Measurements from ENCODE around the gene EIF3I. TPM values are rescaled to one million over a fixed set of nuclear protein-coding genes. Genes with fewer than 3 reads are reported as not detected.

The EIF3I gene
- total and polyA plus RNA-seq, 2 of the 13 experiments (the other 11 are each of a cell fraction or from before 2014, with no cell fraction given) = 210 to 223 TPM

DNA sequence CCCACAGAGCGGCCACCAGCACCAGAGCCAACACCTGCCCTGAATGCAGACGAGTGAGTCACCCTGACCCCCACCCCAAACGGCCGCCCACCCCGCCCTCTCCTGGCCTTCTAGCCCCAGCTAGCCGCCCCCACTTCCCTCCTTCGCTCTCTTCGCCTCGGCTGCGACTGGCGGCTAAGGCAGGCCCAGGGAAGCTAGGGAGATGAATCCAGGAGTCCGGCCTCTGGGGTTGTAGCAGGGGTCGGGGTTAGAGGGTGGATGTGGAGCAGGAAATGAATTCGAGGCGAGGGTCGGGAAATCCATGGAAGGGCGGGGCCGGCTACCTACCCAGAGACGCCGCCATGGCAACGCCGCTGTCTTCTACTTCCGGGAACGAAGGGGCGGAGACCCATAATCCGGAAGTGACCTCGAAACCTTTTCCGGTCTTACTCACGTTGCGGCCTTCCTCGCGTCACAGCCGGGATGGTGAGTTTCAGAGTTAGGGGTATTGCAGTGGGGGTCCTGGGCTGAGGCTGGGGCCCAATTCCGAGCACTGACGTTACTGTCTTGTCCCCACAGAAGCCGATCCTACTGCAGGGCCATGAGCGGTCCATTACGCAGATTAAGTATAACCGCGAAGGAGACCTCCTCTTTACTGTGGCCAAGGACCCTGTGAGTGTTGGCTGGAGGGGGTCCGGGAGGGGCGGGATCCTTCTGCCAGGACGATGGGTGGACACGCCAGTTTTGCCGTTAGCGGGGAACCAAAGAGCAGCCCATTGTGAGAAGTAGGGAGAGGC is at the start of gene EIF3I, which contains the start of gene TMEM234 (continued):
- TF ChIP-seq, protein P1, sequence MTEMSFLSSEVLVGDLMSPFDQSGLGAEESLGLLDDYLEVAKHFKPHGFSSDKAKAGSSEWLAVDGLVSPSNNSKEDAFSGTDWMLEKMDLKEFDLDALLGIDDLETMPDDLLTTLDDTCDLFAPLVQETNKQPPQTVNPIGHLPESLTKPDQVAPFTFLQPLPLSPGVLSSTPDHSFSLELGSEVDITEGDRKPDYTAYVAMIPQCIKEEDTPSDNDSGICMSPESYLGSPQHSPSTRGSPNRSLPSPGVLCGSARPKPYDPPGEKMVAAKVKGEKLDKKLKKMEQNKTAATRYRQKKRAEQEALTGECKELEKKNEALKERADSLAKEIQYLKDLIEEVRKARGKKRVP (CRISPR knock-in tag; IDR thresholded peaks at IDR 0.05) = peak in 1 of 2 experiments; percentile 36; a peak in 2 of 4 replicates
- TF ChIP-seq HNF4A (CRISPR knock-in tag; IDR thresholded peaks at IDR 0.05) (0 out of 2 replicates have a peak, but pooled peaks have one; percentile 4), SRY (CRISPR knock-in tag; IDR thresholded peaks at IDR 0.05) (peak; percentile 73; the same call in 1 of the 2 replicates), PCBP1 (IDR thresholded peaks at IDR 0.05; ENCODE audit: borderline replicate concordance, low read depth, low read length) (peak; percentile 82; the same call in 1 of the 2 replicates), MIER3 (CRISPR knock-in tag; IDR thresholded peaks at IDR 0.05; ENCODE audit: borderline replicate concordance) (no peak), FOXM1 (CRISPR knock-in tag; IDR thresholded peaks at IDR 0.05) (no peak), HMGA1 (CRISPR knock-in tag; conservative IDR thresholded peaks at IDR 0.05) (no peak), THAP11 (CRISPR knock-in tag; IDR thresholded peaks at IDR 0.05) (peak; percentile 89), JARID2 (CRISPR knock-in tag; IDR thresholded peaks at IDR 0.05; ENCODE audit: insufficient replicate concordance) (no peak), ZNF441 (CRISPR knock-in tag; IDR thresholded peaks at IDR 0.05; ENCODE audit: borderline replicate concordance) (no peak), ZNF274 (CRISPR knock-in tag; IDR thresholded peaks at IDR 0.05) (no peak), GABPB1 (CRISPR knock-in tag; IDR thresholded peaks at IDR 0.05) (peak; percentile 96), ZNF879 (CRISPR knock-in tag; IDR thresholded peaks at IDR 0.05) (no peak), ZNF121 (CRISPR knock-in tag; IDR thresholded peaks at IDR 0.05) (no peak), MTF1 (CRISPR knock-in tag; IDR thresholded peaks at IDR 0.05) (no peak), NFYC (CRISPR knock-in tag; IDR thresholded peaks at IDR 0.05) (no peak), ZNF333 (CRISPR knock-in tag; IDR thresholded peaks at IDR 0.05; ENCODE audit: borderline replicate concordance) (no peak), FOXO1 (CRISPR knock-in tag; IDR thresholded peaks at IDR 0.05) (no peak), FOXP1 (IDR thresholded peaks at IDR 0.05) (no peak), FOXP1 (CRISPR knock-in tag; IDR thresholded peaks at IDR 0.05) (no peak), ZNF678 (CRISPR knock-in tag; IDR thresholded peaks at IDR 0.05) (no peak), ARID2 (CRISPR knock-in tag; IDR thresholded peaks at IDR 0.05; ENCODE audit: borderline replicate concordance) (no peak), PRPF4 (IDR thresholded peaks at IDR 0.05; ENCODE audit: low read depth, low read length, poor library complexity, severe bottlenecking) (no peak), FLYWCH1 (CRISPR knock-in tag; IDR thresholded peaks at IDR 0.05) (no peak)
- TF ChIP-seq, protein P2, sequence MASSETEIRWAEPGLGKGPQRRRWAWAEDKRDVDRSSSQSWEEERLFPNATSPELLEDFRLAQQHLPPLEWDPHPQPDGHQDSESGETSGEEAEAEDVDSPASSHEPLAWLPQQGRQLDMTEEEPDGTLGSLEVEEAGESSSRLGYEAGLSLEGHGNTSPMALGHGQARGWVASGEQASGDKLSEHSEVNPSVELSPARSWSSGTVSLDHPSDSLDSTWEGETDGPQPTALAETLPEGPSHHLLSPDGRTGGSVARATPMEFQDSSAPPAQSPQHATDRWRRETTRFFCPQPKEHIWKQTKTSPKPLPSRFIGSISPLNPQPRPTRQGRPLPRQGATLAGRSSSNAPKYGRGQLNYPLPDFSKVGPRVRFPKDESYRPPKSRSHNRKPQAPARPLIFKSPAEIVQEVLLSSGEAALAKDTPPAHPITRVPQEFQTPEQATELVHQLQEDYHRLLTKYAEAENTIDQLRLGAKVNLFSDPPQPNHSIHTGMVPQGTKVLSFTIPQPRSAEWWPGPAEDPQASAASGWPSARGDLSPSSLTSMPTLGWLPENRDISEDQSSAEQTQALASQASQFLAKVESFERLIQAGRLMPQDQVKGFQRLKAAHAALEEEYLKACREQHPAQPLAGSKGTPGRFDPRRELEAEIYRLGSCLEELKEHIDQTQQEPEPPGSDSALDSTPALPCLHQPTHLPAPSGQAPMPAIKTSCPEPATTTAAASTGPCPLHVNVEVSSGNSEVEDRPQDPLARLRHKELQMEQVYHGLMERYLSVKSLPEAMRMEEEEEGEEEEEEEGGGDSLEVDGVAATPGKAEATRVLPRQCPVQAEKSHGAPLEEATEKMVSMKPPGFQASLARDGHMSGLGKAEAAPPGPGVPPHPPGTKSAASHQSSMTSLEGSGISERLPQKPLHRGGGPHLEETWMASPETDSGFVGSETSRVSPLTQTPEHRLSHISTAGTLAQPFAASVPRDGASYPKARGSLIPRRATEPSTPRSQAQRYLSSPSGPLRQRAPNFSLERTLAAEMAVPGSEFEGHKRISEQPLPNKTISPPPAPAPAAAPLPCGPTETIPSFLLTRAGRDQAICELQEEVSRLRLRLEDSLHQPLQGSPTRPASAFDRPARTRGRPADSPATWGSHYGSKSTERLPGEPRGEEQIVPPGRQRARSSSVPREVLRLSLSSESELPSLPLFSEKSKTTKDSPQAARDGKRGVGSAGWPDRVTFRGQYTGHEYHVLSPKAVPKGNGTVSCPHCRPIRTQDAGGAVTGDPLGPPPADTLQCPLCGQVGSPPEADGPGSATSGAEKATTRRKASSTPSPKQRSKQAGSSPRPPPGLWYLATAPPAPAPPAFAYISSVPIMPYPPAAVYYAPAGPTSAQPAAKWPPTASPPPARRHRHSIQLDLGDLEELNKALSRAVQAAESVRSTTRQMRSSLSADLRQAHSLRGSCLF (CRISPR knock-in tag; IDR thresholded peaks at IDR 0.05; ENCODE audit: borderline replicate concordance) = no peak
- TF ChIP-seq, protein P3, sequence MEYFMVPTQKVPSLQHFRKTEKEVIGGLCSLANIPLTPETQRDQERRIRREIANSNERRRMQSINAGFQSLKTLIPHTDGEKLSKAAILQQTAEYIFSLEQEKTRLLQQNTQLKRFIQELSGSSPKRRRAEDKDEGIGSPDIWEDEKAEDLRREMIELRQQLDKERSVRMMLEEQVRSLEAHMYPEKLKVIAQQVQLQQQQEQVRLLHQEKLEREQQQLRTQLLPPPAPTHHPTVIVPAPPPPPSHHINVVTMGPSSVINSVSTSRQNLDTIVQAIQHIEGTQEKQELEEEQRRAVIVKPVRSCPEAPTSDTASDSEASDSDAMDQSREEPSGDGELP (IDR thresholded peaks at IDR 0.05; ENCODE audit: borderline replicate concordance, low read depth) = peak; percentile 17; the same call in 1 of the 2 replicates

Measured in HepG2 (cell line).